Ishikawa (cell line): ENCODE data around the gene GAGE2A.
"Not testable (repeated sequence)": the region's sequence is repeated elsewhere in the genome, so short reads cannot be mapped to it uniquely, and the experiment has no call there.

Experiments
- CEBPB ChIP-seq: IDR thresholded peaks from 2 replicates; pipeline ENCODE4 v1.6.1; 2012
- CREB1 ChIP-seq: IDR thresholded peaks from 2 replicates; pipeline ENCODE4 v1.6.1; 2012; ENCODE audit warnings: low read depth
- EP300 ChIP-seq: IDR thresholded peaks from 2 replicates; pipeline ENCODE4 v1.6.1; 2012; ENCODE audit warnings: borderline replicate concordance
- RAD21 ChIP-seq: IDR thresholded peaks from 2 replicates; pipeline ENCODE4 v1.6.1; 2012; ENCODE audit warnings: low read depth
- REST ChIP-seq: IDR thresholded peaks from 2 replicates; pipeline ENCODE4 v1.6.1; 2012; ENCODE audit warnings: low read depth, mild to moderate bottlenecking
- TEAD4 ChIP-seq: IDR thresholded peaks from 2 replicates; pipeline ENCODE4 v1.6.1; 2012
- YY1 ChIP-seq: IDR thresholded peaks from 2 replicates; pipeline ENCODE4 v1.6.1; 2012; ENCODE audit warnings: low read depth

GRCh38 chrX:49598720-49599119, 9.4 kb downstream of the GAGE2A start, which contains the start of gene GAGE1:
- not testable (repeated sequence) for TF ChIP-seq YY1, TEAD4, REST, CEBPB, CREB1, RAD21, EP300
